ENCODE measurements around the gene PTPRA.

GRCh38 chr20:3040086-3040485 lies 166.8 kb downstream of the PTPRA start:
- TF ChIP-seq SPI1 (IDR thresholded peaks at IDR 0.05; ENCODE audit: low read depth, low read length) (no peak), POLR2A (IDR thresholded peaks at IDR 0.05; ENCODE audit: low read depth, low read length) (no peak), POLR2AphosphoS5 (IDR thresholded peaks at IDR 0.05; ENCODE audit: low read depth, low read length) (no peak), TAF1 (IDR thresholded peaks at IDR 0.05; ENCODE audit: low read depth, low read length) (no peak)

Measured in GM12891 (cell line).